NB4 (cell line): ENCODE data around the gene SETD3.

ENCODE experiments used
- DNase-seq: peaks from one replicate; pipeline ENCODE4 v3.0.0; 2010; ENCODE audit warnings: low read depth
- H3K4me3 ChIP-seq: one replicate; pipeline ENCODE4 v1.5.1; 2011; ENCODE audit warnings: mild to moderate bottlenecking, low read depth, low read length, moderate library complexity
- CTCF ChIP-seq: IDR thresholded peaks from one replicate; pipeline ENCODE4 v1.5.1; 2012; ENCODE audit warnings: low read depth, low read length
- MYC ChIP-seq: IDR thresholded peaks from 2 replicates; pipeline ENCODE4 v1.6.1; 2011; ENCODE audit warnings: low read depth, low read length
- POLR2A ChIP-seq: IDR thresholded peaks from 2 replicates; pipeline ENCODE4 v1.6.1; 2011; ENCODE audit warnings: mild to moderate bottlenecking; ENCODE audit not compliant: insufficient read length; ENCODE audit errors: extremely low read depth
- TF ChIP-seq, protein P1 (sequence below): IDR thresholded peaks from 2 replicates; pipeline ENCODE4 v1.6.1; 2011; ENCODE audit warnings: low read depth, low read length

Gene SETD3

GRCh38 chr14:99479906-99480869 is at the start of gene SETD3:
TSS of gene SETD3 (minus strand) at chr14:99480859. CDS start at chr14:99465805, 15,054 bp downstream.
- TF ChIP-seq MYC (peak; percentile 29; the same call in 1 of the 2 replicates), CTCF (no peak), POLR2A (peak; percentile 46)
- TF ChIP-seq, protein P1, sequence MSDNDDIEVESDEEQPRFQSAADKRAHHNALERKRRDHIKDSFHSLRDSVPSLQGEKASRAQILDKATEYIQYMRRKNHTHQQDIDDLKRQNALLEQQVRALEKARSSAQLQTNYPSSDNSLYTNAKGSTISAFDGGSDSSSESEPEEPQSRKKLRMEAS: peak; percentile 45; the same call in 1 of the 2 replicates
- H3K4me3 ChIP-seq: peak within 1 kb of the TSS; percentile 95
- peak; percentile 84 for DNase-seq

DNA sequence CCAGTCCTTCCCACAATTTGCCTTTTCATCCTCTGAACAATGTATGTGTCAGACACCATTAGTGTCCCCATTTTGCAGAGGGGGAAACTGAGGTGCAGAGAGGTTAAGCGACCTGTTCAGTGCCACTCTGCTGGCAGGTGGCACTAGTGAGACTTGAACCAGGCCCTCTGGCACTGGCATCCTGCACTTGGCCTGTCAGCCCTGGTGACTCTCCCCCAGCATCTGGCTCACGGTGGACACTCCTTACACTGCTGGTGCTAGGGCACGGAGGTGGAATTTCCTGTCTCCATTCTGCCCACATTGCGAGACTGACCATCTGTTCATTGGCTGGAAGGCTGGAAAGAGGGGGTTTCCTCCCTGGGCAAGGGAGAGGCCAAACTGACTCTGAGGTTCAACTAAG is 49.2 kb upstream of the SETD3 start:
- TF ChIP-seq CTCF (peak; percentile 7), MYC (no peak), POLR2A (no peak)
- no peak overlapping the region for H3K4me3 ChIP-seq
- no peak for DNase-seq

DNA sequence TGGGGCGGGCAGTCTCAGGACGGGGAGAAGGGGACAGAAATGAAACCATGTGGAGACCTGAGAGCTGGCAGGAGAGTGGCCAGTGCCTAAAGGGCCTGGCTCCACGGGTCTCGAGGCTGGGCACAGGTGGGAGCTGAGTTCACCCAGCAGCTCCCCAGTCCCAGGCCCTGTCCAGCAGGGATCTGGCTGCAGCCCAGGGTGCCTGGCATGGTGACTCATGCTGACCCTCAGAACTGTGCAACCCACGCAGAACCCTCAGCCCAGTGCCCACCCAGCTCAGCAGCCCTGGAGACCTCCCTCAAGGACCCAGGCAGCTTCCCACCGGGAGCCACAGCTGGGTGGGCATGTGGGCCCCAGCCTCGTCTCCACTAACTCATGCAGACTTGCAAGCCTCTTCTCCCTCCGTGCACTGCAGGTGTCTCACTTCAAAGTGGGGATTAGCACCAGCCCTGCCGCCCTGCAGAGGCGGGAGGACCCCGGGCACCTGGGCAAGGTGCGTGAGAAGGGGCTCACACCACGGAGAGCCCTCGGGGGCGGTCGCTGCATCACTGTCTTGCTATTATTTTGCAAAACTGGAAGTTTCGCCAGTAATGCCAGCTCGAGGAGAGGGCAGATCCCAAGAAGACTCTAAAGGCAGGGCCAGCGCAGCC is 46.9 kb upstream of the SETD3 start:
- TF ChIP-seq MYC (no peak), CTCF (no peak)
- no peak overlapping the region for H3K4me3 ChIP-seq
- no peak for DNase-seq

DNA sequence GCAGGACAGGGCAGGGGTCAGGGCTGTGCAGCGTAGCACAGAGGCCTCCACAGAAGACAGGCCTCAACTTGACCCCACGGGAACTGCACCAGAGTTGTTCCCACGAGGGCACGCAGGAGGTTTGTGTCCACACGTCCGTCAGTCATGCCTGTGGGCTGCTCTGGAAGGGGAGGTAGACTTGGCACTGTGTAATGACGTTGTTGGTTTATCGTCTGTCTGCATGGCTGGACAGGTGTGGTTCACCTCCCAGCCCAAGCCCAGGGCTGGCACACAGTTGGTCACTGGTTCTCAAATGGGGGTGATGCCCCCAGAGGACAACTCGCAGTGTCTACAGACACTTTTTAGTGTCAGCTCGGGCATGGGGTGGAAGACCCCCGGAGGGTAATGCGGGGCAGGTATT is 46.4 kb upstream of the SETD3 start:
- H3K4me3 ChIP-seq: no peak overlapping the region
- TF ChIP-seq MYC (no peak), CTCF (no peak), POLR2A (no peak)
- TF ChIP-seq, protein P1: no peak
- DNase-seq: no peak

DNA sequence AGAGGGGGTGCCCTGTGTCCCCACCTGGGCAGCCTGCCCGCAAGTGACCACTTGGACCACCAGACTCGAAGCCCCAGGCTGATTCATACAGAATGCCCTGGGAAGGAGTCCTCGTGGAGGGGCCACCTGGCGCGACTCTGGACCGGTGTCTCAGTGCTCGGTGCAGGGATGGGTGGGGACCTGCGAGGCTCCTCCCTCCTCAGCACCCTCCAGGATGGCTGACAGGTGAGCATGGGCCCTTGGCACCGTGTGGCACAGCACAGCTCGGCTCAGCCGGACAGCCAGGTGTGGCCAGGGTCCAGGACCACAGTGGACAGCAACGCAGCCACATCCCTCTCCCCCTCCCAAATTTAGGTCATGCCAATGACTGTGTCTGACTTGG is 45.0 kb upstream of the SETD3 start:
- TF ChIP-seq CTCF (no peak), MYC (no peak), POLR2A (no peak)
- TF ChIP-seq, protein P1: no peak
- no peak overlapping the region for H3K4me3 ChIP-seq
- no peak for DNase-seq
